WERI-Rb-1 (cell line): ENCODE results near the gene CCDC183.

ENCODE experiments used
- DNase-seq: peaks from one replicate; pipeline ENCODE4 v3.0.0-alpha.2; 2020
- H3K27ac ChIP-seq: fragments of 250-450 bp; sonication (Bioruptor Pico); 2 replicates; pipeline ENCODE4 v1.5.1; 2020; ENCODE audit warnings: mild to moderate bottlenecking, moderate library complexity
- H3K27me3 ChIP-seq: fragments of 250-450 bp; sonication (Bioruptor Pico); 2 replicates; pipeline ENCODE4 v1.5.1; 2021; ENCODE audit warnings: mild to moderate bottlenecking, low read depth, moderate library complexity; ENCODE audit not compliant: insufficient read depth, severe bottlenecking
- H3K36me3 ChIP-seq: fragments of 250-450 bp; sonication (Bioruptor Pico); 2 replicates; pipeline ENCODE4 v1.5.1; 2020; ENCODE audit warnings: mild to moderate bottlenecking, moderate library complexity
- H3K4me3 ChIP-seq: 2 replicates; pipeline ENCODE4 v1.5.1; 2011; ENCODE audit warnings: low read depth, mild to moderate bottlenecking, control low read depth, low read length
- H3K9me3 ChIP-seq: fragments of 250-450 bp; sonication (Bioruptor Pico); 2 replicates; pipeline ENCODE4 v1.5.1; 2021; ENCODE audit warnings: mild to moderate bottlenecking, moderate library complexity; ENCODE audit not compliant: severe bottlenecking
- TF ChIP-seq, protein P1 (sequence below): IDR thresholded peaks from 2 replicates; pipeline ENCODE4 v1.5.1; 2011; ENCODE audit warnings: low read depth, mild to moderate bottlenecking, control low read depth, inconsistent platforms, low read length

Gene CCDC183

DNA sequence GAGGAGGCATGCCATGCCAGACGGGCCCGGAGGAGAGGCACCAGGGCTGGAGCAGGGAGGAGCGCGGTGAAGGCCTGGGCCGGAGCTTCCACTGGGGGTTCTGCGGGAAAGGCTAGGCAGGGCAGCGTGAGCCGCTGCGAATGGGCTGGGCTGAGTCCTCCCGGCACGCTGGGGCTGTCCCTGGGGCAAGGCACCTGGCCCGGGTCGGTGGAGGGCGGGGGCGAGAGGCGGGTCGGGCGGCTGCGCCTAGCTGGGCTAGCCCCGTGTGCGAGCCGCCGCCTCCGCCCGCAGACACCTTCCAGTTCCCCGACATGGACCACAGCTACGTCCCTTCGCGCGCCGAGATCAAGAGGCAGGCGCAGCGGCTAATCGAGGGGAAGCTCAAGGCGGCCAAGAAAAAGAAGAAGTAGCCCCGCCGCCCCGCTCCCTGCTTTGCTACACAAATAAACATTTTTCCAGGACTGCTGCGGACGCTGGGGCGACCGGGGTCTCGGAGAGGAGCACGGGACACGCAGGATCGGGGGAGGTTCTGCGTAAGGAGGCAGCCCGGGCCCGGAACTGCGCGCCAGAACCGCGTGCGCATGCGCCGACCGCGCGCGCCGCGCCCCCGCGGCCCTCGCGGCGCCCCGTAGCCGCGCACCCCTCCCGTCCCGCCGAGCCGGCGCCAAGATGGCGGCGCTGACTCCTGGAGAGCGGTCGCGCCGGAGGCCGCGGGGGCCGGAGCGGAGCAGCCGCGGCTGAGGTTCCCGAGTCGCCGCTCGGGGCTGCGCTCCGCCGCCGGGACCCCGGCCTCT is 11.3 kb downstream of the CCDC183 start, which contains the start of gene RABL6:
Gene RABL6 (plus strand): TSS at position 668 of the 794 bp plus-strand sequence. CDS start 249 bp downstream, outside the sequence.
- TF ChIP-seq, protein P1, sequence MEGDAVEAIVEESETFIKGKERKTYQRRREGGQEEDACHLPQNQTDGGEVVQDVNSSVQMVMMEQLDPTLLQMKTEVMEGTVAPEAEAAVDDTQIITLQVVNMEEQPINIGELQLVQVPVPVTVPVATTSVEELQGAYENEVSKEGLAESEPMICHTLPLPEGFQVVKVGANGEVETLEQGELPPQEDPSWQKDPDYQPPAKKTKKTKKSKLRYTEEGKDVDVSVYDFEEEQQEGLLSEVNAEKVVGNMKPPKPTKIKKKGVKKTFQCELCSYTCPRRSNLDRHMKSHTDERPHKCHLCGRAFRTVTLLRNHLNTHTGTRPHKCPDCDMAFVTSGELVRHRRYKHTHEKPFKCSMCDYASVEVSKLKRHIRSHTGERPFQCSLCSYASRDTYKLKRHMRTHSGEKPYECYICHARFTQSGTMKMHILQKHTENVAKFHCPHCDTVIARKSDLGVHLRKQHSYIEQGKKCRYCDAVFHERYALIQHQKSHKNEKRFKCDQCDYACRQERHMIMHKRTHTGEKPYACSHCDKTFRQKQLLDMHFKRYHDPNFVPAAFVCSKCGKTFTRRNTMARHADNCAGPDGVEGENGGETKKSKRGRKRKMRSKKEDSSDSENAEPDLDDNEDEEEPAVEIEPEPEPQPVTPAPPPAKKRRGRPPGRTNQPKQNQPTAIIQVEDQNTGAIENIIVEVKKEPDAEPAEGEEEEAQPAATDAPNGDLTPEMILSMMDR = no peak
- Histone ChIP-seq H3K36me3 (peaks cover 75% of the 10 kb centered on the region), H3K4me3 (peak within 1 kb of the TSS; percentile 75), H3K9me3 (no peaks in the 10 kb centered on the region), H3K27me3 (no peaks in the 10 kb centered on the region), H3K27ac (peak within 1 kb of the TSS; percentile 99)
- peak; percentile 74 for DNase-seq

DNA sequence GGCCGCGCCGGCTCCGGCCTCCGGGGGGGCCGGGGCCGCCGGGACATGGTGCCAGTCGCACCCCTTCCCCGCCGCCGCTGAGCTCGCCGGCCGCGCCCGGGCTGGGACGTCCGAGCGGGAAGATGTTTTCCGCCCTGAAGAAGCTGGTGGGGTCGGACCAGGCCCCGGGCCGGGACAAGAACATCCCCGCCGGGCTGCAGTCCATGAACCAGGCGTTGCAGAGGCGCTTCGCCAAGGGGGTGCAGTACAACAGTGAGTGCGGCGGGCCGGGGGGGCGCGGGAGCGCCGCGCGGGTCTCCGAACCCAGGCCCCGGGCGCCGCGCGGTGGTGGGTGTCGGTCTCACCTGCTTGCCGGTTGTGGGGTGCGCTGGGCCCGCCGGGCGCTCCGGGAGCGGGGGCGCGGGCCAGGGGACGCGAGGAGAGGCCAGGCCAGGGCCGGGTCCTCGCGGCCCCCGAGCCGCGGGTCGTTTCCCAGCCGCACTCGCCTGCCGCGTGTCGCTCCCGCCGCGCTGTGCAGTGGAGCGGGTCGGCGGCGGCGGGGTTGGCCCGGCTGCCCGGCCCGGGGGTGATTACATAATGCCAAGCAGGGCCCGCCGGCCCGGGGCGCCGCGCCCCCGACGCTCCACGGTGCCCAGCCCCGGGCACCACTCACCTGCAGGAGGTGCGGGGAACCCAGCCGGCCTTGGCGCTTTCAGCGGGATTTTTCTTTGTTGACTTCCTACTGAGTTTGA is 12.1 kb downstream of the CCDC183 start:
- Histone ChIP-seq H3K4me3 (peak overlapping the region; percentile 75), H3K9me3 (no peaks in the 10 kb centered on the region), H3K27ac (peak overlapping the region; percentile 99), H3K36me3 (peaks cover 83% of the 10 kb centered on the region), H3K27me3 (no peaks in the 10 kb centered on the region)
- DNase-seq = no peak
- TF ChIP-seq, protein P1 = no peak

- Histone ChIP-seq H3K36me3 (peaks cover 86% of the 10 kb centered on the region), H3K27ac (peak overlapping the region; percentile 99), H3K27me3 (no peaks in the 10 kb centered on the region), H3K4me3 (peak overlapping the region; percentile 75), H3K9me3 (no peaks in the 10 kb centered on the region)
- no peak for DNase-seq
- TF ChIP-seq, protein P1 = no peak
Observed at GRCh38 chr9:136808806-136809158, 12.6 kb downstream of the CCDC183 start.

DNA sequence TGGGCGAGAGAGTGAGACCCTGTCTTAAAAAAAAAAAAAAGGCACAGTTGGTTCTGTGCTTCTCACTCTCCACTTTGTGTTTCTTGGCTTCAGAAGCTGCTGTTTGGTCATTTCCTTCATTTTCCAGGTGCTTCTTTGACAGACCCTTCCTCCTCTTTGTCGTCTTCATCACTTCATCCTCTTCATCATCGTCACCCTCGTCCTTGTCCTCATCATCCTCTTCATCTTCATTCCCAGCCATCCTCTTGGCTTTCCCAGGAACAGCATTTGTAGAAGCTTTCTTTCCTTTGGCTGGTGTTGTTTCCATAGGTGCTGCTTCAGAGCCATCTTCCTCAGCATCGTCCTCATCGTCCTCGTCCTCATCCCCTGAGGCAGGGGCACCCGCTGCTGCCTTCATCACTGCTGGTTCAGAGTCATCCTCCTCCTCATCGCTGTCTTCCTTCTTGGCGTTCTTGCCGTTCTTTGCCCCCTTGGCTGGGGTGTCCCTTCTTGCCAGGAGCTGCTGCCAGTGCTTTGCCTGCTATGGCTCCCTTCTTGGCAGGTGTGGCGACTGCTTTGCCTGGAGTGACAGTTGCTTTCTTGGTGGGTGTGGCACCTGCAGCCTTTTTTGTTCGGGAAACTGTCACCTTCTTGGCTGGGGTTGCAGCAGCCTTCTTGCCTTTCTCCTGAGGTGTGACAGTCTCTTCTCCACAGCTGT is 18.7 kb downstream of the CCDC183 start:
- Histone ChIP-seq H3K9me3 (no peaks in the 10 kb centered on the region), H3K4me3 (no peak overlapping the region), H3K36me3 (peaks cover 72% of the 10 kb centered on the region), H3K27ac (no peak overlapping the region), H3K27me3 (no peaks in the 10 kb centered on the region)
- TF ChIP-seq, protein P1 = no peak
- DNase-seq = no peak

- TF ChIP-seq, protein P1 = no peak
- H3K9me3 ChIP-seq = no peaks in the 10 kb centered on the region
- H3K36me3 ChIP-seq = peaks cover 67% of the 10 kb centered on the region
- H3K4me3 ChIP-seq = no peak overlapping the region
- no peak overlapping the region for H3K27ac ChIP-seq
- DNase-seq = no peak
- H3K27me3 ChIP-seq = no peaks in the 10 kb centered on the region
Observed at GRCh38 chr9:136815422-136815782, 19.3 kb downstream of the CCDC183 start.
